ENCODE results near the gene ERRFI1.
"Not testable (repeated sequence)": the region's sequence is repeated elsewhere in the genome, so short reads cannot be mapped to it uniquely, and the experiment has no call there.

The ERRFI1 gene

GRCh38 chr1:8059161-8059622, 33.1 kb upstream of the ERRFI1 start:
- Histone ChIP-seq H3K9ac (ENCODE audit: low read length) (no peak overlapping the region), H3K36me3 (ENCODE audit: control insufficient read depth, low read depth, low read length) (no peaks in the 10 kb centered on the region), H3K27me3 (ENCODE audit: control insufficient read depth, insufficient read depth, low read length) (no peaks in the 10 kb centered on the region), H3K4me1 (ENCODE audit: control insufficient read depth, low read depth, low read length) (no peaks in the 10 kb centered on the region), H3K27ac (ENCODE audit: low read length) (no peak overlapping the region), H3K4me3 (ENCODE audit: low read length) (no peak overlapping the region), H3K9me3 (ENCODE audit: control insufficient read depth, low read depth, low read length) (no peaks in the 10 kb centered on the region)

GRCh38 chr1:8057779-8058178, 31.7 kb upstream of the ERRFI1 start:
- not testable (repeated sequence) for H3K27ac ChIP-seq (ENCODE audit: low read length); H3K4me1 ChIP-seq (ENCODE audit: control insufficient read depth, low read depth, low read length); H3K9ac ChIP-seq (ENCODE audit: low read length); H3K4me3 ChIP-seq (ENCODE audit: low read length); H3K27me3 ChIP-seq (ENCODE audit: control insufficient read depth, insufficient read depth, low read length); H3K36me3 ChIP-seq (ENCODE audit: control insufficient read depth, low read depth, low read length); H3K9me3 ChIP-seq (ENCODE audit: control insufficient read depth, low read depth, low read length)

GRCh38 chr1:8055973-8056372, 29.9 kb upstream of the ERRFI1 start:
- no peak overlapping the region for H3K4me3 ChIP-seq (ENCODE audit: low read length)
- no peak overlapping the region for H3K27ac ChIP-seq (ENCODE audit: low read length)
- H3K27me3 ChIP-seq (ENCODE audit: control insufficient read depth, insufficient read depth, low read length): no peaks in the 10 kb centered on the region
- no peaks in the 10 kb centered on the region for H3K36me3 ChIP-seq (ENCODE audit: control insufficient read depth, low read depth, low read length)
- no peaks in the 10 kb centered on the region for H3K9me3 ChIP-seq (ENCODE audit: control insufficient read depth, low read depth, low read length)
- H3K9ac ChIP-seq (ENCODE audit: low read length): no peak overlapping the region
- H3K4me1 ChIP-seq (ENCODE audit: control insufficient read depth, low read depth, low read length): no peaks in the 10 kb centered on the region

GRCh38 chr1:8053878-8054567, 27.9 kb upstream of the ERRFI1 start:
- Histone ChIP-seq H3K4me3 (ENCODE audit: low read length) (no peak overlapping the region), H3K36me3 (ENCODE audit: control insufficient read depth, low read depth, low read length) (no peaks in the 10 kb centered on the region), H3K9ac (ENCODE audit: low read length) (no peak overlapping the region), H3K9me3 (ENCODE audit: control insufficient read depth, low read depth, low read length) (no peaks in the 10 kb centered on the region), H3K4me1 (ENCODE audit: control insufficient read depth, low read depth, low read length) (no peaks in the 10 kb centered on the region), H3K27me3 (ENCODE audit: control insufficient read depth, insufficient read depth, low read length) (no peaks in the 10 kb centered on the region), H3K27ac (ENCODE audit: low read length) (no peak overlapping the region)

- Histone ChIP-seq H3K4me3 (ENCODE audit: low read length) (no peak overlapping the region), H3K36me3 (ENCODE audit: control insufficient read depth, low read depth, low read length) (no peaks in the 10 kb centered on the region), H3K27me3 (ENCODE audit: control insufficient read depth, insufficient read depth, low read length) (no peaks in the 10 kb centered on the region), H3K9ac (ENCODE audit: low read length) (no peak overlapping the region), H3K4me1 (ENCODE audit: control insufficient read depth, low read depth, low read length) (no peaks in the 10 kb centered on the region), H3K27ac (ENCODE audit: low read length) (no peak overlapping the region), H3K9me3 (ENCODE audit: control insufficient read depth, low read depth, low read length) (no peaks in the 10 kb centered on the region)
These were observed 25.5 kb upstream of the ERRFI1 start for GRCh38 chr1:8051650-8052049.

GRCh38 chr1:8049229-8049628, 23.1 kb upstream of the ERRFI1 start:
- H3K36me3 ChIP-seq (ENCODE audit: control insufficient read depth, low read depth, low read length); H3K4me3 ChIP-seq (ENCODE audit: low read length); H3K27me3 ChIP-seq (ENCODE audit: control insufficient read depth, insufficient read depth, low read length); H3K4me1 ChIP-seq (ENCODE audit: control insufficient read depth, low read depth, low read length); H3K9ac ChIP-seq (ENCODE audit: low read length); H3K27ac ChIP-seq (ENCODE audit: low read length); H3K9me3 ChIP-seq (ENCODE audit: control insufficient read depth, low read depth, low read length): not testable (repeated sequence)

GRCh38 chr1:8047686-8048445, 21.8 kb upstream of the ERRFI1 start:
- H3K36me3 ChIP-seq (ENCODE audit: control insufficient read depth, low read depth, low read length): no peaks in the 10 kb centered on the region
- H3K9ac ChIP-seq (ENCODE audit: low read length): no peak overlapping the region
- no peak overlapping the region for H3K4me3 ChIP-seq (ENCODE audit: low read length)
- no peaks in the 10 kb centered on the region for H3K27me3 ChIP-seq (ENCODE audit: control insufficient read depth, insufficient read depth, low read length)
- no peak overlapping the region for H3K27ac ChIP-seq (ENCODE audit: low read length)
- H3K4me1 ChIP-seq (ENCODE audit: control insufficient read depth, low read depth, low read length): no peaks in the 10 kb centered on the region
- no peaks in the 10 kb centered on the region for H3K9me3 ChIP-seq (ENCODE audit: control insufficient read depth, low read depth, low read length)

GRCh38 chr1:8047112-8047511, 21.0 kb upstream of the ERRFI1 start:
- Histone ChIP-seq H3K36me3 (ENCODE audit: control insufficient read depth, low read depth, low read length) (no peaks in the 10 kb centered on the region), H3K4me1 (ENCODE audit: control insufficient read depth, low read depth, low read length) (no peaks in the 10 kb centered on the region), H3K27me3 (ENCODE audit: control insufficient read depth, insufficient read depth, low read length) (no peaks in the 10 kb centered on the region), H3K27ac (ENCODE audit: low read length) (no peak overlapping the region), H3K9ac (ENCODE audit: low read length) (no peak overlapping the region), H3K4me3 (ENCODE audit: low read length) (no peak overlapping the region), H3K9me3 (ENCODE audit: control insufficient read depth, low read depth, low read length) (peaks cover under 1% of the 10 kb centered on the region)

GRCh38 chr1:8046391-8046790, 20.3 kb upstream of the ERRFI1 start:
- no peaks in the 10 kb centered on the region for H3K36me3 ChIP-seq (ENCODE audit: control insufficient read depth, low read depth, low read length)
- no peaks in the 10 kb centered on the region for H3K4me1 ChIP-seq (ENCODE audit: control insufficient read depth, low read depth, low read length)
- no peaks in the 10 kb centered on the region for H3K27me3 ChIP-seq (ENCODE audit: control insufficient read depth, insufficient read depth, low read length)
- no peak overlapping the region for H3K27ac ChIP-seq (ENCODE audit: low read length)
- no peak overlapping the region for H3K9ac ChIP-seq (ENCODE audit: low read length)
- H3K4me3 ChIP-seq (ENCODE audit: low read length): no peak overlapping the region
- H3K9me3 ChIP-seq (ENCODE audit: control insufficient read depth, low read depth, low read length): peaks cover 7% of the 10 kb centered on the region

- Histone ChIP-seq H3K27me3 (ENCODE audit: control insufficient read depth, insufficient read depth, low read length) (no peaks in the 10 kb centered on the region), H3K27ac (ENCODE audit: low read length) (no peak overlapping the region), H3K4me1 (ENCODE audit: control insufficient read depth, low read depth, low read length) (no peaks in the 10 kb centered on the region), H3K36me3 (ENCODE audit: control insufficient read depth, low read depth, low read length) (no peaks in the 10 kb centered on the region), H3K4me3 (ENCODE audit: low read length) (no peak overlapping the region), H3K9ac (ENCODE audit: low read length) (no peak overlapping the region), H3K9me3 (ENCODE audit: control insufficient read depth, low read depth, low read length) (peaks cover 7% of the 10 kb centered on the region)
These were observed 17.5 kb upstream of the ERRFI1 start for GRCh38 chr1:8043621-8044020.

GRCh38 chr1:8042134-8042533, 16.0 kb upstream of the ERRFI1 start:
- H3K9ac ChIP-seq (ENCODE audit: low read length): no peak overlapping the region
- H3K27me3 ChIP-seq (ENCODE audit: control insufficient read depth, insufficient read depth, low read length): no peaks in the 10 kb centered on the region
- no peak overlapping the region for H3K27ac ChIP-seq (ENCODE audit: low read length)
- H3K9me3 ChIP-seq (ENCODE audit: control insufficient read depth, low read depth, low read length): peaks cover 7% of the 10 kb centered on the region
- H3K4me1 ChIP-seq (ENCODE audit: control insufficient read depth, low read depth, low read length): no peaks in the 10 kb centered on the region
- H3K36me3 ChIP-seq (ENCODE audit: control insufficient read depth, low read depth, low read length): no peaks in the 10 kb centered on the region
- no peak overlapping the region for H3K4me3 ChIP-seq (ENCODE audit: low read length)

GRCh38 chr1:8040586-8040985, 14.5 kb upstream of the ERRFI1 start:
- H3K4me1 ChIP-seq (ENCODE audit: control insufficient read depth, low read depth, low read length): no peaks in the 10 kb centered on the region
- H3K36me3 ChIP-seq (ENCODE audit: control insufficient read depth, low read depth, low read length): no peaks in the 10 kb centered on the region
- no peak overlapping the region for H3K9ac ChIP-seq (ENCODE audit: low read length)
- peaks cover 7% of the 10 kb centered on the region for H3K9me3 ChIP-seq (ENCODE audit: control insufficient read depth, low read depth, low read length)
- no peak overlapping the region for H3K27ac ChIP-seq (ENCODE audit: low read length)
- no peak overlapping the region for H3K4me3 ChIP-seq (ENCODE audit: low read length)
- H3K27me3 ChIP-seq (ENCODE audit: control insufficient read depth, insufficient read depth, low read length): no peaks in the 10 kb centered on the region

Measured in iPS-18a (cell line).